Measurements from ENCODE around the gene TLE5.

DNA sequence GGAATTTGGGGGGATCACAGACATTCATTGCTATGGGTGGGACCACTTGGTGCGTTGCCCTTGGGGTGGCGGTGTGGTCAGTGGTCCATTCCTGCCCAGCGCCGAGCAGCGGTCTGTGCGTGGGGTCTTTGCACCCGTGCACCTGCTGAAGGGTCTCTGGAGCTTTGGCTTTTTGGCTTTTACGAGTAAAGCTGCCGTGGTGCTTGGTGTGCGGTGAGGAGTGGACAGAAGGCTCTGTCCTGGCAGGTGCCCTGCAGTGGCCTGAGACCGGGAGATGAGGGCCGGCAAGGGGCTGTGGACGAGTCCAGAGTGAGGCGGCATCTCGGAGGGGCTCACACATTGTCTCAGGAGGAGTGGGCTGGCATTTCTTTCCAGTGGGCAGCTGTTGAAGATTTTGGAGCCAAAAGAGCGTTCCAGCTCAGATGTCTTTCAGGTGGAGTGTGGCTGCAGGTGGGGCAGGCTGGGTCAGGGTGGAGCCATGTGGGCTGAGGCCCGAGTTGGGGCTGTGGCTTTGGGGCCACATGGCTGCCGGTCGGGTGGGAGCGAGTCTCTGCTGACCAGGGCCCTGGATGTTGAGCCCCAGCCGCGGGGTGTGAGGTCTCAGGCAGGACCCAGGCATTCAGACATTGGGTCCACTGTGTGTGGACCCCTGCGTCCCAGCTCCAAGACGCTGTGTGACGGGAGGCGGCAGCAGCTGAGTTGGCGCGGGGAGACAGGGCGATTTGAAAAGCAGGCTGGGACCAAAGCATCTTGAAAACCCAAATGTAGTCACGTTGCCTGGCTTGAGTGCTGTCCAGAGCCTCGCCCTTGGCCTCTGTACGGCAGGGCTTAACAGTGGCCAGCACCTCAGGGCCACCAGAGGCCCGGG is 43.6 kb upstream of the TLE5 start:
- TF ChIP-seq, protein P1, sequence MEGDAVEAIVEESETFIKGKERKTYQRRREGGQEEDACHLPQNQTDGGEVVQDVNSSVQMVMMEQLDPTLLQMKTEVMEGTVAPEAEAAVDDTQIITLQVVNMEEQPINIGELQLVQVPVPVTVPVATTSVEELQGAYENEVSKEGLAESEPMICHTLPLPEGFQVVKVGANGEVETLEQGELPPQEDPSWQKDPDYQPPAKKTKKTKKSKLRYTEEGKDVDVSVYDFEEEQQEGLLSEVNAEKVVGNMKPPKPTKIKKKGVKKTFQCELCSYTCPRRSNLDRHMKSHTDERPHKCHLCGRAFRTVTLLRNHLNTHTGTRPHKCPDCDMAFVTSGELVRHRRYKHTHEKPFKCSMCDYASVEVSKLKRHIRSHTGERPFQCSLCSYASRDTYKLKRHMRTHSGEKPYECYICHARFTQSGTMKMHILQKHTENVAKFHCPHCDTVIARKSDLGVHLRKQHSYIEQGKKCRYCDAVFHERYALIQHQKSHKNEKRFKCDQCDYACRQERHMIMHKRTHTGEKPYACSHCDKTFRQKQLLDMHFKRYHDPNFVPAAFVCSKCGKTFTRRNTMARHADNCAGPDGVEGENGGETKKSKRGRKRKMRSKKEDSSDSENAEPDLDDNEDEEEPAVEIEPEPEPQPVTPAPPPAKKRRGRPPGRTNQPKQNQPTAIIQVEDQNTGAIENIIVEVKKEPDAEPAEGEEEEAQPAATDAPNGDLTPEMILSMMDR (IDR thresholded peaks at IDR 0.05; ENCODE audit: insufficient read depth, low read length), result no peak
- TF ChIP-seq POLR2AphosphoS5 (IDR thresholded peaks at IDR 0.05; ENCODE audit: low read depth) (no peak), SPI1 (IDR thresholded peaks at IDR 0.05; ENCODE audit: borderline replicate concordance, low read depth) (no peak), GABPA (IDR thresholded peaks at IDR 0.05; ENCODE audit: low read depth) (no peak)
- TF ChIP-seq, protein P2, sequence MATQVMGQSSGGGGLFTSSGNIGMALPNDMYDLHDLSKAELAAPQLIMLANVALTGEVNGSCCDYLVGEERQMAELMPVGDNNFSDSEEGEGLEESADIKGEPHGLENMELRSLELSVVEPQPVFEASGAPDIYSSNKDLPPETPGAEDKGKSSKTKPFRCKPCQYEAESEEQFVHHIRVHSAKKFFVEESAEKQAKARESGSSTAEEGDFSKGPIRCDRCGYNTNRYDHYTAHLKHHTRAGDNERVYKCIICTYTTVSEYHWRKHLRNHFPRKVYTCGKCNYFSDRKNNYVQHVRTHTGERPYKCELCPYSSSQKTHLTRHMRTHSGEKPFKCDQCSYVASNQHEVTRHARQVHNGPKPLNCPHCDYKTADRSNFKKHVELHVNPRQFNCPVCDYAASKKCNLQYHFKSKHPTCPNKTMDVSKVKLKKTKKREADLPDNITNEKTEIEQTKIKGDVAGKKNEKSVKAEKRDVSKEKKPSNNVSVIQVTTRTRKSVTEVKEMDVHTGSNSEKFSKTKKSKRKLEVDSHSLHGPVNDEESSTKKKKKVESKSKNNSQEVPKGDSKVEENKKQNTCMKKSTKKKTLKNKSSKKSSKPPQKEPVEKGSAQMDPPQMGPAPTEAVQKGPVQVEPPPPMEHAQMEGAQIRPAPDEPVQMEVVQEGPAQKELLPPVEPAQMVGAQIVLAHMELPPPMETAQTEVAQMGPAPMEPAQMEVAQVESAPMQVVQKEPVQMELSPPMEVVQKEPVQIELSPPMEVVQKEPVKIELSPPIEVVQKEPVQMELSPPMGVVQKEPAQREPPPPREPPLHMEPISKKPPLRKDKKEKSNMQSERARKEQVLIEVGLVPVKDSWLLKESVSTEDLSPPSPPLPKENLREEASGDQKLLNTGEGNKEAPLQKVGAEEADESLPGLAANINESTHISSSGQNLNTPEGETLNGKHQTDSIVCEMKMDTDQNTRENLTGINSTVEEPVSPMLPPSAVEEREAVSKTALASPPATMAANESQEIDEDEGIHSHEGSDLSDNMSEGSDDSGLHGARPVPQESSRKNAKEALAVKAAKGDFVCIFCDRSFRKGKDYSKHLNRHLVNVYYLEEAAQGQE (IDR thresholded peaks at IDR 0.05; ENCODE audit: insufficient replicate concordance, low read depth), result no peak
